HFFc6 (cell line): ENCODE data around the gene WAC. TPM values are rescaled to one million over a fixed set of nuclear protein-coding genes. Genes with fewer than 3 reads are reported as not detected.
A peak's percentile ranks its signal among the peaks of the same experiment; 100 is the strongest.

Experiments used
- DNase-seq: peaks from one replicate; pipeline ENCODE4 v3.0.0-alpha.2; 2018
- H3K27ac Mint-ChIP-seq: 2 replicates; pipeline ENCODE4 v1.8.0; 2020; ENCODE audit warnings: mild to moderate bottlenecking, mixed read lengths
- H3K27me3 Mint-ChIP-seq: 2 replicates; pipeline ENCODE4 v1.8.0; 2021; ENCODE audit warnings: mild to moderate bottlenecking, moderate library complexity, mixed read lengths; ENCODE audit not compliant: insufficient read depth
- H3K36me3 Mint-ChIP-seq: 2 replicates; pipeline ENCODE4 v1.8.0; 2021; ENCODE audit warnings: low read depth, mixed read lengths
- H3K4me1 Mint-ChIP-seq: 2 replicates; pipeline ENCODE4 v1.8.0; 2020; ENCODE audit warnings: low read depth, mixed read lengths
- H3K4me3 Mint-ChIP-seq: 2 replicates; pipeline ENCODE4 v1.8.0; 2020; ENCODE audit warnings: mild to moderate bottlenecking, moderate library complexity, mixed read lengths
- H3K9me3 Mint-ChIP-seq: 2 replicates; pipeline ENCODE4 v1.8.0; 2020; ENCODE audit warnings: mild to moderate bottlenecking, mixed read lengths
- CTCF ChIP-seq: fragments of 200-600 bp; sonication (generic); IDR thresholded peaks from 2 replicates; pipeline ENCODE4 v1.5.0; 2021; ENCODE audit warnings: antibody characterized with exemption, mild to moderate bottlenecking
- total RNA-seq, 6 experiments: library from RNA; stranded (reverse); fragmentation: NEBNext Ultra II Directional; extraction: Animal tissue kit (Norgen Biotek cat#: 25700); gene quantifications; 2 replicates in 1 of 6; 3 replicates in 5 of 6; pipeline ENCODE4 v1.2.3, GENCODE V29; 2021

WAC gene
- total RNA-seq, 6 experiments from 2014 or later, result 67.2 to 81.5 (median 74.3) TPM

GRCh38 chr10:28559618-28560017 is 26.7 kb downstream of the WAC start:
- Mint-ChIP-seq H3K4me1 (peaks cover 65% of the 10 kb centered on the region), H3K36me3 (peaks cover 51% of the 10 kb centered on the region), H3K9me3 (no peaks in the 10 kb centered on the region), H3K4me3 (no peak overlapping the region), H3K27ac (no peak overlapping the region; the same call in 1 of the 2 replicates), H3K27me3 (no peaks in the 10 kb centered on the region)
- TF ChIP-seq CTCF, result no peak
- DNase-seq, result no peak

GRCh38 chr10:28560617-28561016 is 27.7 kb downstream of the WAC start:
- DNase-seq, result no peak
- Mint-ChIP-seq H3K27me3 (no peaks in the 10 kb centered on the region), H3K4me1 (peaks cover 61% of the 10 kb centered on the region), H3K27ac (peak overlapping the region; percentile 6; the same call in 1 of the 2 replicates), H3K4me3 (no peak overlapping the region), H3K36me3 (peaks cover 43% of the 10 kb centered on the region), H3K9me3 (no peaks in the 10 kb centered on the region)
- no peak for TF ChIP-seq CTCF

GRCh38 chr10:28561531-28561930 is 28.6 kb downstream of the WAC start:
- no peaks in the 10 kb centered on the region for H3K9me3 Mint-ChIP-seq
- H3K4me3 Mint-ChIP-seq, result no peak overlapping the region
- no peak overlapping the region for H3K27ac Mint-ChIP-seq
- H3K27me3 Mint-ChIP-seq, result no peaks in the 10 kb centered on the region
- DNase-seq, result no peak
- peaks cover 41% of the 10 kb centered on the region for H3K36me3 Mint-ChIP-seq
- TF ChIP-seq CTCF, result no peak
- H3K4me1 Mint-ChIP-seq, result peaks cover 66% of the 10 kb centered on the region

GRCh38 chr10:28564905-28565304 is 32.0 kb downstream of the WAC start:
- Mint-ChIP-seq H3K36me3 (peaks cover 20% of the 10 kb centered on the region), H3K27ac (peak overlapping the region; percentile 42; the same call in 1 of the 2 replicates), H3K4me3 (no peak overlapping the region), H3K27me3 (no peaks in the 10 kb centered on the region), H3K4me1 (peaks cover 74% of the 10 kb centered on the region), H3K9me3 (no peaks in the 10 kb centered on the region)
- no peak for DNase-seq
- TF ChIP-seq CTCF, result no peak

GRCh38 chr10:28566458-28567015 is 33.6 kb downstream of the WAC start:
- no peak for DNase-seq
- peaks cover 13% of the 10 kb centered on the region for H3K36me3 Mint-ChIP-seq
- peaks cover 74% of the 10 kb centered on the region for H3K4me1 Mint-ChIP-seq
- H3K27me3 Mint-ChIP-seq, result no peaks in the 10 kb centered on the region
- no peak overlapping the region for H3K4me3 Mint-ChIP-seq
- no peak overlapping the region for H3K27ac Mint-ChIP-seq
- no peaks in the 10 kb centered on the region for H3K9me3 Mint-ChIP-seq
- TF ChIP-seq CTCF, result no peak
